Upper lobe of left lung (tissue), 6 donors: ENCODE results near the gene ABCC5. TPM values are rescaled to one million over a fixed set of nuclear protein-coding genes. Genes with fewer than 3 reads are reported as not detected.
A peak's percentile ranks its signal among the peaks of the same experiment; 100 is the strongest.

Source experiments
- ATAC-seq, 2 donors: fragments of 200-7000 bp; cut with Tn5 transposase; one replicate each; pipeline ENCODE4 v1.9.1; 2022; ENCODE audit warnings: mild to moderate bottlenecking in 2 of 2, moderate library complexity in 2 of 2; ENCODE audit not compliant: low FRiP score in 2 of 2
- DNase-seq, 2 donors: peaks; one replicate each; pipeline ENCODE4 v3.0.0-alpha.2; 2019 to 2020
- H3K27ac ChIP-seq, 4 donors: fragments of 200-600 bp; sonication (generic); one replicate each; pipeline ENCODE4 v1.5.1; 2016 to 2019
- H3K27me3 ChIP-seq, 4 donors: fragments of 200-600 bp; sonication (generic); one replicate each; pipeline ENCODE4 v1.5.1; 2017 to 2019
- H3K36me3 ChIP-seq, 4 donors: fragments of 200-600 bp; sonication (generic); one replicate each; pipeline ENCODE4 v1.5.1; 2016 to 2019
- H3K4me1 ChIP-seq, 4 donors: fragments of 200-600 bp; sonication (generic); one replicate each; pipeline ENCODE4 v1.5.1; 2018 to 2019
- H3K4me3 ChIP-seq, 4 donors: fragments of 200-600 bp; sonication (generic); one replicate each; pipeline ENCODE4 v1.5.1; 2017 to 2019; ENCODE audit warnings: mild to moderate bottlenecking in 2 of 4, moderate library complexity in 1 of 4
- H3K9me3 ChIP-seq, 4 donors: fragments of 200-600 bp; sonication (generic); one replicate each; pipeline ENCODE4 v1.5.1; 2018 to 2019
- CTCF ChIP-seq, 6 experiments: fragments of 450-650 bp in 4 of 6; fragments of 200-600 bp in 2 of 6; sonication (generic) in 2 of 6; IDR thresholded peaks; one replicate each; pipeline ENCODE4 v1.5.1; 2016 to 2019; ENCODE audit warnings: antibody characterized with exemption in 6 of 6
- EP300 ChIP-seq, 4 donors: sonication (generic); formaldehyde crosslinking; IDR thresholded peaks; one replicate each; pipeline ENCODE4 v1.5.1; 2017; ENCODE audit warnings: antibody characterized with exemption in 4 of 4, control low read depth in 2 of 4
- POLR2A ChIP-seq, 4 donors: fragments of 450-650 bp; IDR thresholded peaks; one replicate each; pipeline ENCODE4 v1.5.1; 2016 to 2017; ENCODE audit warnings: antibody characterized with exemption in 4 of 4, mild to moderate bottlenecking in 2 of 4
- POLR2AphosphoS5 ChIP-seq, 2 donors: sonication (generic); formaldehyde crosslinking; IDR thresholded peaks; one replicate each; pipeline ENCODE4 v1.5.1; 2017; ENCODE audit warnings: antibody characterized with exemption in 2 of 2
- whole genome bisulfite sequencing, 2 donors: methylation state at CpG; one replicate each; pipeline ENCODE4 v1.1.5; 2017 to 2018; 5-methylcytosine and 5-hydroxymethylcytosine counted together
- total RNA-seq, 6 donors: library from RNA; depleted of rRNA in 4 of 6; stranded (reverse); fragments of >200 nt in 4 of 6; gene quantifications; one replicate each; pipeline versions ENCODE4 v1.1.0 to v1.2.1, GENCODE V29; 2016 to 2021
- donor health status: DM: no; HTN: no; CAD: no; lungs with moderate emphysema.
- donor health status: DM: no; HTN: yes; CAD: no; lungs with severe emphysema.

The ABCC5 gene
- total RNA-seq, 6 donors from 2014 or later = 13.2 to 107 (median 27.1) TPM

DNA sequence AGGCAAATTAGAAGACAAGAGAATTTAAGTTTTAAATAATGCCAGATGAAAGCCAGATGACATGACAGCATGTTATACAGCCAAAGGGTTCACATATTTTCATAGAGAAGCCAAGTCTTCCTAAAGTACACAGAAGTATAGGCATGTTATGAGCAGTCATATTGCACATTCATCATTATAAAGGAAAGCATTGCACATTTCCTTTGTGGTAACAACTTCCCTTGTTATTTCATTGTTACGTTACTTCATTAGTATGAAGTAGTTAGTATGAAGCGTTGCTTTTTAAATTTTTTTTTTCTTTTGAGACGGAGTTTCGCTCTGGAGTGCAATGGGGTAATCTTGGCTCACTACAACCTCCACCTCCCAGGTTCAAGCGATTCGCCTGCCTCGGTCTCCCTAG is 4.6 kb upstream of the ABCC5 start:
- Histone ChIP-seq H3K36me3 (no peaks in the 10 kb centered on the region), H3K27me3 (no peaks in the 10 kb centered on the region), H3K4me1 (peaks cover 0 to 7% (median 0%) of the 10 kb centered on the region in 4 donors), H3K27ac (peak overlapping the region in 1 of 4 donors; percentile 75), H3K9me3 (no peaks in the 10 kb centered on the region), H3K4me3 (no peak overlapping the region)
- ATAC-seq (no peak), DNase-seq (no peak)
- TF ChIP-seq EP300 (IDR thresholded peaks at IDR 0.05) (no peak), POLR2A (IDR thresholded peaks at IDR 0.05) (no peak), POLR2AphosphoS5 (IDR thresholded peaks at IDR 0.05) (no peak), CTCF (IDR thresholded peaks at IDR 0.05) (no peak)
- 41 to 57% methylated on average over 7 of the region's 7 CpGs for WGBS, 2 donors

DNA sequence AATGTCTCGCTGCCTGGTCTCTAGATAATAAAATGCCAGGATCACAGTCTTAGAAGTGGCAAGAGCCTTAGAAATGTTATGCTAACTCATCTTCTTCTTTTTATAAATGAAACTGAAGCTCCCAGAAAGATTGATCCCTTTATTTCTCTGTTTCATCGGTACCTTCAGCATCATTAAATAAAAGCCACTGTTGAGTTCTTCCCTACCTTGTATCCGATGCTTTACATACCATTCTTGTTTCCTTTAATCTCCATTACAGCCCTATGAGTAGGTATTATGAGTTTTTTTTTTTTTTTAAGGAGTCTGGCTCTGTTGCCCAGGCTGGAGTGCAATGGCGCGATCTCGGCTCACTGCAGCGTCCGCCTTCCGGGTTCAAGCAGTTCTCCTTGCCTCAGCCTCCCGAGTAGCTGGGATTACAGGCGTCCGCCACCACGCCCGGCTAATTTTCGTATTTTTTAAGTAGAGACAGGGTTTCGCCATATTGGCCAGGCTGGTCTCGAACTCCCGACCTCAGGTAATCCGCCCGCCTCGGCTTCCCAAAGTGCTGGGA is 815 bp upstream of the ABCC5 start:
- Histone ChIP-seq H3K27me3 (no peaks in the 10 kb centered on the region), H3K27ac (peak overlapping the region in 3 of 4 donors; percentile 79 to 89 (median 85)), H3K9me3 (no peaks in the 10 kb centered on the region), H3K36me3 (peaks cover 0 to 8% (median 1%) of the 10 kb centered on the region in 4 donors), H3K4me1 (peaks cover 8 to 24% (median 10%) of the 10 kb centered on the region in 4 donors), H3K4me3 (peak overlapping the region in 3 of 4 donors; percentile 93 to 99 (median 97))
- TF ChIP-seq POLR2AphosphoS5 (IDR thresholded peaks at IDR 0.05) = no peak
- no peak for TF ChIP-seq POLR2A (IDR thresholded peaks at IDR 0.05)
- no peak for TF ChIP-seq CTCF (IDR thresholded peaks at IDR 0.05)
- no peak for ATAC-seq
- DNase-seq = peak in 1 of 2 donors; percentile 42
- 90 to 92% methylated on average over 21 of the region's 21 CpGs for WGBS, 2 donors

GRCh38 chr3:184016811-184017671 is 643 bp downstream of the ABCC5 start:
- H3K27ac ChIP-seq = peak overlapping the region in 3 of 4 donors; percentile 79 to 89 (median 85)
- H3K4me1 ChIP-seq = peaks cover 8 to 24% (median 10%) of the 10 kb centered on the region in 4 donors
- ATAC-seq (peak; percentile 94 to 98), DNase-seq (peak; percentile 71 to 95)
- TF ChIP-seq EP300 (IDR thresholded peaks at IDR 0.05) (no peak), POLR2A (IDR thresholded peaks at IDR 0.05) (no peak), CTCF (IDR thresholded peaks at IDR 0.05) (peak; percentile 95 to 99 (median 98)), POLR2AphosphoS5 (IDR thresholded peaks at IDR 0.05) (no peak)
- H3K36me3 ChIP-seq = peaks cover 0 to 17% (median 3%) of the 10 kb centered on the region in 4 donors
- H3K27me3 ChIP-seq = no peaks in the 10 kb centered on the region
- no peaks in the 10 kb centered on the region for H3K9me3 ChIP-seq
- H3K4me3 ChIP-seq = peak overlapping the region; percentile 93 to 99 (median 98)
- 50 to 52% methylated on average over 22 to 23 of the region's 57 CpGs for WGBS, 2 donors

DNA sequence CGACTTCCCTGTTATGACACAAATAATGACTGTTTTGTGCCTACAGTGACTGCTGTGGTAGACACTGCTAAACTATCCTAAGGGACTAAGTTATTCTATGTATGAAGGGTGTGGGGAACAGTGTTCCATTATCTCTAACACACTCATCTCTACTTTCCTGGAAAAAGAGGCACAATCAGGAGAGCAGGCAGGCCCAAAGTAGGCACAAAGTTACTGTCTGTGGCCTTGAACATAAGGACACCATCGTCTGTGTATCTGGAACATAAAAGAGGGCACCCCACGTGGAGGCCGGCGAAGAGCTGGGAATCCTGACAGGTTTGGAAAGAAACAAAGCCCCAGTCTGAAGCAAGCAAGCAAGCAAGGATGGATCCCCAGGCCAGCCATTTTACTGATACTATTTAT is 1.5 kb downstream of the ABCC5 start:
- H3K27me3 ChIP-seq = no peaks in the 10 kb centered on the region
- H3K4me1 ChIP-seq = peaks cover 8 to 24% (median 10%) of the 10 kb centered on the region in 4 donors
- peaks cover 0 to 21% (median 5%) of the 10 kb centered on the region in 4 donors for H3K36me3 ChIP-seq
- 78 to 84% methylated on average over 5 of the region's 5 CpGs for WGBS, 2 donors
- DNase-seq (no peak), ATAC-seq (no peak)
- TF ChIP-seq EP300 (IDR thresholded peaks at IDR 0.05) = no peak
- no peaks in the 10 kb centered on the region for H3K9me3 ChIP-seq
- no peak overlapping the region for H3K4me3 ChIP-seq
- no peak overlapping the region for H3K27ac ChIP-seq

DNA sequence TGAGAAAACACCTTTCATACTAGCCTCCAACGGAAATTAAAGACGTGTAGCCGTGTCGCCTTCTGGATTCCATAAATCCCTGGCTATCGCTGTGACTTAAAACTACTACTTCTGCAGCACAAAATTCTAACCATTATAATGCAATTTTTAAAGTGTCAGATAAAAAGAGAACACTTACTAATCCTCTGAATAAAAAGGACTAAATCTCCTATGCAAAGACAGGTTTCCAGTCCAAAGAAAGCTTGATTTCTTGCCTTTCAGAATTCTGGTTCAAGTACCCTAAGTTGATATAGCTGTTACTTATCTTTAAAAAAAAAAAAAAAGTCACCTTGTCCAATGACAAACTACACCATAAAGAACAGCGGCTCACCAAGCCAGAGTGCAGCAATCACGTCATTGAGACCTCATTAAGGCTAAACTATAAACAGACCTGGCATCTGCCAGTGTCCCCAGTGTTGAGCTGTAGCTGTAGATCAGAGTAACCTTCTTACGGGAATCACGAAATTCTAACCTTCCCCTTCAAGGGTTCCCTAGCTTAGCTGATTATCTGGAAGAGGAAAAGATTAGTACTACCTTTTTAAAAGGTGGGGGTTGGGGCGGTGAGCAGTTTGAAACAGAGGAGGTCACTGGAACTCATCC is 2.2 kb downstream of the ABCC5 start:
- 76 to 77% methylated on average over 10 of the region's 10 CpGs for WGBS, 2 donors
- no peak for TF ChIP-seq POLR2AphosphoS5 (IDR thresholded peaks at IDR 0.05)
- no peak for TF ChIP-seq CTCF (IDR thresholded peaks at IDR 0.05)
- TF ChIP-seq EP300 (IDR thresholded peaks at IDR 0.05) = no peak
- TF ChIP-seq POLR2A (IDR thresholded peaks at IDR 0.05) = no peak
- Histone ChIP-seq H3K4me3 (no peak overlapping the region), H3K36me3 (peaks cover 0 to 21% (median 6%) of the 10 kb centered on the region in 4 donors), H3K27ac (no peak overlapping the region), H3K4me1 (peaks cover 8 to 24% (median 10%) of the 10 kb centered on the region in 4 donors), H3K27me3 (no peaks in the 10 kb centered on the region), H3K9me3 (no peaks in the 10 kb centered on the region)
- ATAC-seq (no peak), DNase-seq (no peak)
